GM18499 (cell line): Measurements from ENCODE around the gene RALBP1.

Experiments
- ATAC-seq: cut with Tn5 transposase; IDR thresholded peaks from one replicate; pipeline ENCODE4 v1.9.1; 2021; ENCODE audit warnings: moderate number of reproducible peaks; ENCODE audit not compliant: insufficient read depth, unreplicated experiment

The RALBP1 gene

GRCh38 chr18:9506046-9506792 is 30.9 kb downstream of the RALBP1 start:
- ATAC-seq = no peak

GRCh38 chr18:9507565-9508088 is 32.3 kb downstream of the RALBP1 start:
- no peak for ATAC-seq

GRCh38 chr18:9508446-9509025 is 33.2 kb downstream of the RALBP1 start:
- no peak for ATAC-seq

GRCh38 chr18:9513971-9514512 is 38.7 kb downstream of the RALBP1 start:
- no peak for ATAC-seq

- ATAC-seq = no peak
These were observed 41.2 kb downstream of the RALBP1 start for GRCh38 chr18:9516437-9517064.

GRCh38 chr18:9517869-9518268 is 42.6 kb downstream of the RALBP1 start:
- no peak for ATAC-seq

GRCh38 chr18:9519399-9519798 is 44.1 kb downstream of the RALBP1 start:
- no peak for ATAC-seq

GRCh38 chr18:9520666-9521065 is 45.4 kb downstream of the RALBP1 start:
- no peak for ATAC-seq

- ATAC-seq = no peak
These were observed 46.5 kb downstream of the RALBP1 start for GRCh38 chr18:9521770-9522169.

GRCh38 chr18:9522952-9523351 is 47.6 kb downstream of the RALBP1 start:
- no peak for ATAC-seq

GRCh38 chr18:9526458-9526857 is 51.1 kb downstream of the RALBP1 start:
- no peak for ATAC-seq

- no peak for ATAC-seq
These were observed 55.1 kb downstream of the RALBP1 start for GRCh38 chr18:9530226-9531009.

GRCh38 chr18:9531791-9532410 is 56.6 kb downstream of the RALBP1 start:
- ATAC-seq = no peak

- no peak for ATAC-seq
These were observed 59.5 kb downstream of the RALBP1 start for GRCh38 chr18:9534844-9535243.

- no peak for ATAC-seq
These were observed 60.2 kb downstream of the RALBP1 start for GRCh38 chr18:9535430-9535991.

- ATAC-seq = no peak
These were observed 61.2 kb downstream of the RALBP1 start for GRCh38 chr18:9536354-9537152.

GRCh38 chr18:9537677-9538076 is 62.4 kb downstream of the RALBP1 start:
- ATAC-seq = no peak

- ATAC-seq = no peak
These were observed 64.0 kb downstream of the RALBP1 start for GRCh38 chr18:9539283-9539682.

- ATAC-seq = no peak
These were observed 64.6 kb downstream of the RALBP1 start for GRCh38 chr18:9539938-9540337.
